GM19467 (cell line): ENCODE data around the gene FERMT3.

Source experiments
- ATAC-seq: cut with Tn5 transposase; IDR thresholded peaks from one replicate; pipeline ENCODE4 v1.9.1; 2021; ENCODE audit warnings: mild to moderate bottlenecking, moderate library complexity; ENCODE audit not compliant: unreplicated experiment

FERMT3 gene

GRCh38 chr11:64233913-64234586 lies 27.5 kb downstream of the FERMT3 start, which contains the start of gene VEGFB:
Gene VEGFB (plus strand): TSS chr11:64234584. CDS start chr11:64234834, 250 bp downstream.
- ATAC-seq = no peak

GRCh38 chr11:64234647-64235379 lies 28.3 kb downstream of the FERMT3 start:
- ATAC-seq = no peak

DNA sequence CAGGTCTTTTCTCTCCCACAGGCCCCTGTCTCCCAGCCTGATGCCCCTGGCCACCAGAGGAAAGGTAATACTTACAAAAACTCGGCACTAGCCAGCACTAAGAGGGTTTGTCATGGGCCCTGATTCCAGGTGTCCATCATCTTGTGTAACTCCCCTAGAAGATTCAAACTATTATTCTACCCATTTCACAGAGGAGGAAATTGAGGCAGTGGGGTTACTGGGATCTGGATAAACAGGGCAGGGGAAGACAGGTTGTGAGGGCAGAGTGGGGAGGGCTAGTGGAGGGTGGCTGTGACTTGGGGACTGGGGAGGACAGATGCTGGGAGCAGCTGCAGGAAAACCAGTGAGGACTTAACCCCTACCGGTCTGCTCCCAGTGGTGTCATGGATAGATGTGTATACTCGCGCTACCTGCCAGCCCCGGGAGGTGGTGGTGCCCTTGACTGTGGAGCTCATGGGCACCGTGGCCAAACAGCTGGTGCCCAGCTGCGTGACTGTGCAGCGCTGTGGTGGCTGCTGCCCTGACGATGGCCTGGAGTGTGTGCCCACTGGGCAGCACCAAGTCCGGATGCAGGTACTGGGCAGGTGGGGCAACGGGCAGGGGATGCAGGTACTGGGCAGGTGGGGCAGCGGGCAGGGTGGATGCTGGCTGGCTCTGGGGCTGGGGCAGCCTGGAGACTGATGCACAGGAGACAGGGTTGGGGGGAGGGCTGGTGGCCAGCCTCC lies 29.1 kb downstream of the FERMT3 start:
- ATAC-seq = no peak

- no peak for ATAC-seq
These were observed 31.0 kb downstream of the FERMT3 start for GRCh38 chr11:64237484-64237951.

DNA sequence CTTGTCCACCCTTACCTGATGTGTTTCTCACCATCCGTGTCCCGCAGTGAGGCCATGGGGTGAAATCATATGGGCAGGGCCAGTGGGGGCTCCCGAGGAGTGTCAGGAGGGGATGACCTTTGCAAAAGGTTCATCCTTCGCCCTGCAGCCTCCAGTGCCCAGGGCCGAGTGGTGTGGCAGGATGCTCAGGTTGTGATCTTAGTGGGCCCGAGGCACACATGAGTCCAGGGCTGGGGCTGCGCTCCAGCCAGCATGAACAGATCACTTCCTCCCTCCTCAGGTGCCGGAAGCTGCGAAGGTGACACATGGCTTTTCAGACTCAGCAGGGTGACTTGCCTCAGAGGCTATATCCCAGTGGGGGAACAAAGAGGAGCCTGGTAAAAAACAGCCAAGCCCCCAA lies 31.6 kb downstream of the FERMT3 start:
- no peak for ATAC-seq

GRCh38 chr11:64238999-64239398 lies 32.5 kb downstream of the FERMT3 start:
- ATAC-seq = no peak

- no peak for ATAC-seq
These were observed 33.3 kb downstream of the FERMT3 start for GRCh38 chr11:64239662-64240434.

DNA sequence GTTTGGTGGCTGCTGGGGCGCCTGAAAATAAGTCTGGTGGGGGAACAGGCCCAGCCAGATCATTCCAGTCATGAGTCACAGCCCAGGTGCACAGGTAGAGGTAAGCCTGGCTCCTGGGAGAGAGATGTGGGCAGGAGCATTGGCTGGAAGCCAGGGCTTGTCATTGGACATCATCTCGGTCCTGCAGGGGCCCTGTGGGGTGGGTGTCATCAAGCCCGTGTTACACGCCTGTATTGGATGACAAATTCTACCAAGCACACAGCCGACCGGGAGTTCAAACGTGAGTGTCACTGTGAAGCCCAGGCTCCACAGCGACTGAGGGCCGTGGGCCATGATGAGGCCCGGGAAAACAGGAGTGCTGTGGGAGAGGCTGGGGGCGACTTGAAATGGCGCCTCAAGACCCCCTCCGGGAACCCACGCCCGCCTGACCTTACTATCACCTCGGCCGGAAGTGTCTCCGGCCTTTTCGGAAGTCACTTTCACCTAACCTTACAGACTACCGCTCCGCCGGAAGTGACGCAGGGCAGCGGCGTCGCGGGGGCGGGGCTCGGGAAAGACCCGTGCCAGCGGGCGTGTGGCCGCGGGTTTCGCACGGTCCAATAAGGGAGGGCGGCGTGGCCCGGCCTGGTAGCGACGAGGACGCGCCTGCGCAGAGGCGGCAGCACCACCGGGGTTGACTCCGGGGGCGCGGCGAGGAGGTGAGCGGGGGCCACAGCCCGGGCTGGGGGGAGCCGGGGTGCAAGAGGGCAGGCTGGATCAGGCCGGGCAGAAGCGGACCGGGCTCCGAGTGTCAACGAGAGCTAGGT lies 34.1 kb downstream of the FERMT3 start, which contains the start of gene FKBP2:
Gene FKBP2 (plus strand): TSS at position 661 of the 806 bp plus-strand sequence. CDS start 1,293 bp downstream, outside the sequence.
- peak; percentile 53 for ATAC-seq

GRCh38 chr11:64241241-64241490 lies 34.6 kb downstream of the FERMT3 start:
- ATAC-seq = peak; percentile 57

GRCh38 chr11:64241491-64242374 lies 35.2 kb downstream of the FERMT3 start:
- peak; percentile 56 for ATAC-seq

DNA sequence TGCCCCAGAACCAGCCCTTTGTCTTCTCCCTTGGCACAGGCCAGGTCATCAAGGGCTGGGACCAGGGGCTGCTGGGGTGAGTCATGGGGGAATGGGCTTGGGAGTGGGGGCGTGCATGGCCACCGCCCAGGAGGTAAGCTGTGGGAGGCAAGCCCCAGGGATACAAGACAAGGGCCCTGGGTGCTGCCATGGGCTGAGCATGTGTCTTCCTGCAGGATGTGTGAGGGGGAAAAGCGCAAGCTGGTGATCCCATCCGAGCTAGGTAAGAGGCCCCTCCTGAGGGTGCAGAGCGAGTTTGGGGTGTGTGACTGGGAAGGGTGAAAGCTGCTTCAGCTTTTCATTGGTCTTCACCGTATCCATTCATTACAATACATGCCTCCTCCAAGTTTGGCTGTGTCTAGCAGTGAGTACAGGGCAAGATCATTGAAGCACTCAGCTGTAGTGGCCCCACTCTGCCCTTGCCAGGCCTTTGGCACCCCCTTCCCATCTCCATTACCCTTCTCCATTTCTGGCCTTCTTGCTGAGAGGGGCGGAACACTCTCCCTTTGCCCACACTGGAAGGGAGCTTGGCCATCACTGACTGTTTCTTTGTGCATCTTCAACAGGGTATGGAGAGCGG lies 36.8 kb downstream of the FERMT3 start:
- no peak for ATAC-seq

DNA sequence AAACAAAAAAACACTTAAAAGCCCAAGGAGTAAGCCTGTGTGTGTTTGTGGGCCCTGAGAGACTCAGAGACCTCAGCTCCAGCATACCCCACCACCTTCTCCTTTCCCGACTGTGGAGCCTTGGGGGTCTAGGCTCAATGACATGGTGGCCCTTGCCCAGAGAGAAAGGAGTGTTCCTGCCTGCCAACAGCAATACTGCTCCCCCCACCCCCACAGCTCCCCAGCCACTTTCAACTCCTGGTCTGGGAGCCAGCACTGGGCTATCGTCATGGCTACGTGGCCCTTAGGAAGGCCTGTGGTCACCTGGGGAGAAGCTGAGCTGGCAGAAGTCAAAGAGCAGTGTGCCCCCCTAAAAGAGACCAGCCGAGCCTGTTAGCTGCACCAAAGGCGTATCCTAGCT lies 37.6 kb downstream of the FERMT3 start:
- ATAC-seq = no peak

DNA sequence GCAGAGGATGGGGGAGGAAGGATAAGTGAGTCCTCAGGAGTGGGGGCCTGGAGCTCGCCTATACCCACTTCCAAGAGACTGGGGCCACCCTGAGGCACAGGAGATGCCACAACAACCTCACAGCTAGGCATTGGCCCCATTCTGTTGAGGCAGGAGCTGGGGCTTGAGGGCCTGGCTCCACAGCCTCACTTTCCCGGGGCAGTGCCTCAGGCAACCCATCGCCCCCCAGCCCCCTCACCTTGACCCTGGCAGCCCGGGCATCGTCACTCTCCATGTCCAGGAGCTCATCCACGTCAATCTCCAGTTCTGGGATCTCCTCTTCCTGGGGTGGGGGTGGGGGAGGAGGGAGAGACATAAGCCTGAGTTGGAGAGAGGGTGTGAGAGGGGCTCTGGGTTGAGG lies 38.4 kb downstream of the FERMT3 start:
- no peak for ATAC-seq

- no peak for ATAC-seq
These were observed 38.9 kb downstream of the FERMT3 start for GRCh38 chr11:64245401-64245796.

DNA sequence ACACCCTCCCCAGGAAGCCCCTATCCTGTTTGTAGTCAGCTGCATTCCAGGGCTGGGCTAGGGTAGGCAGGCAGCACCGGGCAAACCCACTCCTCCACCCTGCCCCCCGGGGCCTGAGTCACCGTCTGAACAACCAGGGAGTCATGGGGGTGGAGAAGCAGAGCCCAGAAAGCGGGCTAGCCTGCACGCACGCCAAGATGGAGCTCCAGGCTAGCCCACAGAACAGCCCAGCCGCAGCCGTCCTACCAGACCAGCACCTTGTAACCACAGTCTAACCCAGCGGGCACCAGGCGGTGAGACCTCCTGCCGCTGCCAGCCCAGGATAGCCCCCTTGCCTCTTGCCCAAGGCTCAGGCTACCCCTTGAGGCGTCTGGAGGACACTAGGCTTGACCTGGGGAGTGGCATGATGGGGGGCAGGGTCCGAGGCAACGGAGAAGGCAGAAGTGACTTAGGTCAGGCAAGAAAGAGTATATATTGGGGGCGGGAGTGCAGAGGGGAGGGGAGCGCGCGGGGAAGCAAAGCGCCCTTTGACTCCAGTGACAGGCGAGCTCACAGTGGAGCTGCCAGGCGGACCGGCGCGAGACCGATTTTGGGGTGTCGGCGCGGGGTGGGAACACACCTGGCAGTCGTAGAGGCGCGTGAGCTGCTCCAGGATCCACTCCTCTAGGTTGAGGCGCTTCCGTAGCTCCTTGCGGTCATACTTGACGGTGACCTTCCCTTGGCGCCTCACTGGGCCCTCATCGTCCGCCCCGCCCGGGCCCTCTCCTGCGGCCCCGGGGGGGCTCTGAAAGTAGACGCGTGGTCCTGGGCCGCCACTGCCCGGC lies 39.5 kb downstream of the FERMT3 start:
- ATAC-seq = no peak

DNA sequence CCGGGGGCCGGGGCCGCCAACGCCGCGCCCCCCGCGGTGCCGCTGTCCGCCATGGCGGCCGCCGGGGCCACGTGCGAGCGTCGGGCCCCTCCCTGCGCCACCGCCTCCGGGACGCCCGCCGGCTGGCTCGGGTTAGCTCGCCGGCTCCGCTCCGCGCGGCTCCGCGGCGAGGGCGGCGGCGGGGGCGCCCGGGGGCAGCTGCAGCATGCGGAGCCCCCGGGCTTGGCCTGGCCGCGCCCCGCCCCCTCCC lies 40.0 kb downstream of the FERMT3 start:
- peak; percentile 9 for ATAC-seq

DNA sequence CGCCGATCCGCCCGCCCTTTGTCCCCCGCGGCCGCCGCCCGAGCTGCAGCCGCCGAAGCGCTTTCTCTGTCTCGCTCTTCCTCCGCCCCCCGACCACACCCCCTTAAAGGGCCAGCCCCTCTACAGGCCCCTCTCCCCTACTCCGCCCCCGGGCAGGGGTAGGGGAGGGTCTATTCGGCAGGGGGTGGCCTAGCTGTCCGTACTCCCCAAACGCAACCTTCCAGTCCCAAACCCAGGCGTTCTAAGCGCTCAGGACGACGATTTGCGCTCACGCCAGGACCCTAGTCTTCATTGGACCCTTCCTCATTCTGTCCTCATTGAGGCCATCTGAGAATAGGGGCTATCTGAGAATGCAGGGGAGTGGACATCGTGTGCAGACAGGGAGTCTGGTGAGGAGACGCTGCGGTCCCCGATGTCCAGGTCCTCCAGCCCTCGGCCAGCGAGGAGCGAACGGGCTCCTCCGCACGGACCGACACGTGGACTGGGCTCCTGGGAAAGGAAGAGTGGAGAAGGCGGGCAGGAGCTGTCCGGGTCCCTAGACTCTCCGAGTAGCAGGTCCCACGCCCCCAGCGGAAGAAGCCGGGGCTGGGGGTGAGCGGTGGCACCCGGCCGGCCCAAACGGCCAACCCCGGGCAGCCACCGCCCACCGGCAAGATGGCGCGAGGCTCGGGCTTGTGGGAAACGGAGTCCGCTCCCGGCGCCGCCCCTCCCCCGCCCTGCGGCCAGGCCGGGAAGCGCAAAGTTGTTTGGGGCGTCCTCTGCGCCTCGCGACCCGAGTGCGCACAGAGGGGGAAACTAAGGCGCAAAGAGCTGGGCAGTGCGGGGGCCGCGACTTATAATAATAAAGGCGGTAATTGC lies 40.6 kb downstream of the FERMT3 start, which contains the start of gene PPP1R14B:
Gene PPP1R14B (minus strand): TSS at position 73 of the 858 bp plus-strand sequence. CDS start 270 bp downstream, outside the sequence.
- ATAC-seq = peak; percentile 28
